ENCODE results near the gene NEGR1.

DNA sequence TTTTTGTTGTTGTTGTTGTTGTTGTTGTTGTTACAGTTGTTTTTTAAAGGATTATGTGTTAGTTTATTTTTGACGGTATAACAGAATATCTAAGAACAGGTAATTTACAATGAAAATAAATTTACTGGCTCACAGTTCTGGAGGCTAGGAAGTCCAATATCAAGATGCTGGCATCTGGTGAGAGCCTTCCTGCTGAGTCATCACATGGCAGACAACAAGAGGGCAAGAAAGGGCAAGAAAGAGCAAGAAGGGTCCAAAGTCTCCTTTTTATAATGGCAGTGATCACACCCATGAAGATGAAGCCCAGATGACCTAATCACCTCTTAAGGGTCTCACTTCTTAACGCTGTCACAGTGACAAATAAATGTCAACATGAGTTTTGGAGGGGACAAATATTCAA lies 142.1 kb downstream of the NEGR1 start:
- TF ChIP-seq, protein P1, sequence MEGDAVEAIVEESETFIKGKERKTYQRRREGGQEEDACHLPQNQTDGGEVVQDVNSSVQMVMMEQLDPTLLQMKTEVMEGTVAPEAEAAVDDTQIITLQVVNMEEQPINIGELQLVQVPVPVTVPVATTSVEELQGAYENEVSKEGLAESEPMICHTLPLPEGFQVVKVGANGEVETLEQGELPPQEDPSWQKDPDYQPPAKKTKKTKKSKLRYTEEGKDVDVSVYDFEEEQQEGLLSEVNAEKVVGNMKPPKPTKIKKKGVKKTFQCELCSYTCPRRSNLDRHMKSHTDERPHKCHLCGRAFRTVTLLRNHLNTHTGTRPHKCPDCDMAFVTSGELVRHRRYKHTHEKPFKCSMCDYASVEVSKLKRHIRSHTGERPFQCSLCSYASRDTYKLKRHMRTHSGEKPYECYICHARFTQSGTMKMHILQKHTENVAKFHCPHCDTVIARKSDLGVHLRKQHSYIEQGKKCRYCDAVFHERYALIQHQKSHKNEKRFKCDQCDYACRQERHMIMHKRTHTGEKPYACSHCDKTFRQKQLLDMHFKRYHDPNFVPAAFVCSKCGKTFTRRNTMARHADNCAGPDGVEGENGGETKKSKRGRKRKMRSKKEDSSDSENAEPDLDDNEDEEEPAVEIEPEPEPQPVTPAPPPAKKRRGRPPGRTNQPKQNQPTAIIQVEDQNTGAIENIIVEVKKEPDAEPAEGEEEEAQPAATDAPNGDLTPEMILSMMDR (IDR thresholded peaks at IDR 0.05): no peak
- TF ChIP-seq ZFX (IDR thresholded peaks at IDR 0.05; ENCODE audit: borderline replicate concordance): no peak

All from 22Rv1 (cell line).